HG03442 (cell line): ENCODE data around the gene GLI1.
"Not testable (repeated sequence)": the region's sequence is repeated elsewhere in the genome, so short reads cannot be mapped to it uniquely, and the experiment has no call there.

Experiments used
- ATAC-seq: cut with Tn5 transposase; IDR thresholded peaks from one replicate; pipeline ENCODE4 v1.9.1; 2021; ENCODE audit warnings: mild to moderate bottlenecking, moderate library complexity; ENCODE audit not compliant: unreplicated experiment

GLI1 gene

DNA sequence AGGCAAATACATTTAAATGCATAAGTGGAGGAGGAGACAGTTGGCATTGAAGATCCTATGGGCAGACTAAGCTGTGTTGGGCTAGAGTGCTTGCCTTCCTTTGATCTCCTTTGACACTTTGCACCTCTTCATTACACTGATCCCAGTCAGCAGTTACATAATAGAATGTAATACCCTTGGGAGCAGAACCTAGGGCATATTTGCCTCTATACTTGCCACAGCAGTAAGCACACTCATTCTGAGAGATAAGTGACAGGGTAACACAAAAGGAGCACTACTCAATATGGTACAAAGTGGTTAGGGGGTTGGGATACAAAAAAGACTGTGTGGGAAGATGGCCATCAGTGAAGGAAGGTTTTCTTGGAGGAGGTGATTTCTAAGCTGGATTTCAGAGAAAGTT is 37.2 kb downstream of the GLI1 start:
- peak; percentile 55 for ATAC-seq

DNA sequence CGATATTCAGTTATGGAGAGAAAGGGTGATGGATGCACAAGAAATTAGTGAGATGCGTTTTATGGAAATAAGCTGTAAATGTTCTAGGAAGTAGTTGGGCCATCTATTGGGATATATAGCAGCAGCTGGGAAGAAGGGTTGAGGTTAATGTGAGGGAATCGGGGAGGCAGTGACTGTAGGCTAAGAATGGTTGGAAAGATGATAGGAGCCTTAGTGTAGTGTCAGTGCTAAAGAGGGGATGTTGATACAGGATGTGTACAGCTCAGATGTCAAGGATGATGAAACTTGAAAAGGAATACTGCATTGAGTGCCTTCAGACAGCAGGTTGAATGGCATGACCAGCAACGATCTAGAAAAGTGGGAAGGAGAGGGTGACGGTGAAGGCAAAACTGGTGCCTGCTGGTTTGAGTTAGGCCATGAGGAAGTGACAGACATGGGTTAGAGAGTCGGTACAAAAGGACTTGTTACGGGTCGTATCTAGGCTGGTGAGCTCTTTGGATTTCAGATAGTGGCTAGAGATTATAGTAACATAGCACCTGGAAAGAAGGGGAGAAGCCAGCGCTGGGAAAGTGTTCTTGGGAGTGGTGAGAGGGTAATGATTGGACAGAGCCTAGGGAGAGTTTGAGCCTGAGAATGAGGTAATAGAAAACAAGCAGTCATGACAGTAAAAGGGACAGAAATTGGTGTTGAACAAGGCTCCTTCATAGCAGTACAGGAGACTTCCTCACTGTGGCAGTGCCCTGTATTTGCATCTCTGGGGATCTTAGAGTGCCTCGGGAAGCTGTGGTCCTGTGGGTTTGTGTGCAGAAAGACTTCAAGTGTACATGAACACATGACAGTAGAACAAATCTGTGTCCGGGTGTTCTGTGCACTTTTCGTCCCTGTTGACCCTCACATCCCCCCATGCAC is 37.9 kb downstream of the GLI1 start:
- no peak for ATAC-seq

DNA sequence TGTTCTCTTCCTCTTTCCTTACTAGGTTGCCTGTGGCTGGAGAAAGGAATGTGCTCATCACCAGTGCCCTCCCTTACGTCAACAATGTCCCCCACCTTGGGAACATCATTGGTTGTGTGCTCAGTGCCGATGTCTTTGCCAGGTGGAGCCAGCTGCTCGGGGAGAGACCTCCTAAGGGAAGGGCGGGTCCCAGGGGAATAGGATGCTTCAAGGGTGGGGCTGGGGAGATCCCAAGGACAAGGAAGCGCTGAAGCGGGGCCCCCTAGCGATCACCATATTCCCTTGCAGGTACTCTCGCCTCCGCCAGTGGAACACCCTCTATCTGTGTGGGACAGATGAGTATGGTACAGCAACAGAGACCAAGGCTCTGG is 38.5 kb downstream of the GLI1 start:
- ATAC-seq, result no peak

DNA sequence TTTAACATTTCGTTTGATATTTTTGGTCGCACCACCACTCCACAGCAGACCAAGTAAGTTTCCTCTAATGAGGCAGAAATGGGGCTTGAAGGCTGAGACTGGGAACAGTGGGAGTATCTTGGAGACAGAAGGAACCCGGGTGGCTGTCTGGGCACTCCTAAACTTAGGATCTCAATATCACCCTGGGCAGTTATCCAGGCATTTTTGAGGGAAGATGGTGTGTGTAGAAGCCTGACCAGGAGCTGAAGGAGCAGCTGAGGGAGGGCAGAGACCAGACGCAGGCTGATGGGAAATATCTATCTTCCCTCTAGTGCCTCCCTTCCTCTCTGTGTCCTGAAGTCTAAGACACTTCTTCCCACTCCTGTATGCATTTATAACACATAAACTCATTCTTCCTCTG is 39.0 kb downstream of the GLI1 start:
- ATAC-seq, result no peak

DNA sequence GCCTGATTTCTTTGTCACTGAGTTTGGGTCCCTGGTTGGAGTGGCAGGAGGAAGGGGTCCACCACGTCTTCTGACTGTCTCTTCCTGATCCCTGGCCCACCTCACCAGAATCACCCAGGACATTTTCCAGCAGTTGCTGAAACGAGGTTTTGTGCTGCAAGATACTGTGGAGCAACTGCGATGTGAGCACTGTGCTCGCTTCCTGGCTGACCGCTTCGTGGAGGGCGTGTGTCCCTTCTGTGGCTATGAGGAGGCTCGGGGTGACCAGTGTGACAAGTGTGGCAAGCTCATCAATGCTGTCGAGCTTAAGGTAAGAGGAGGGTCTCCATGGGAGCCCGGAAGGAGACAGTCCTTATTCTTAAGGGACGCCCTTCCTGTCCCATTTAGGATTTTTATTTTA is 40.6 kb downstream of the GLI1 start:
- no peak for ATAC-seq

DNA sequence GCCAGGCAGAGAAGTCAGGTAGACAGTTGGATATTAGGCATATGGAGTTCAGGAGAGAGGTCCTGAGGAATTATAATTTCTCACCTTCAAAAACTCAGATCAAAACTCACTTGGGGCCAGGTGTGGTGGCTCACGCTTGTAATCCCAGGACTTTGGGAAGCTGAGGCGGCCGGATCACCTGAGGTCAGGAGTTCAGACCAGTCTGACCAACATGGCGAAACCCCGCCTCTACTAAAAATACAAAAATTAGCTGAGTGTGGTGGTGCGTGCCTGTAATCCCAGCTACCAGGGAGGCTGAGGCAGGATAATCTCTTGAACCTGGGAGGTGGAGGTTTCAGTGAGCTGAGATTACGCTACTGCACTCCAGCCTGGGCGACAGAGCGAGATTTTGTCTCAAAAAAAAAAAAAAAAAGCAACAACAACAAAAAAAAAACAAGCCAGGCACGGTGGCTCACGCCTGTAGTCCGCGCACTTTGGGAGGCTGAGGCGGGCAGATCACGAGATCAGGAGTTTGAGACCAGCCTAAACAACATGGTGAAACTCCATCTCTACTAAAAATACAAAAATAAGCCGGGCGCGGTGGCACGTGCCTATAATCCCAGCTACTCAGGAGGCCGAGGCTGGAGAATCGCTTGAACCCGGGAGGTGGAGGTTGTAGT is 42.9 kb downstream of the GLI1 start:
- ATAC-seq, result not testable (repeated sequence)

DNA sequence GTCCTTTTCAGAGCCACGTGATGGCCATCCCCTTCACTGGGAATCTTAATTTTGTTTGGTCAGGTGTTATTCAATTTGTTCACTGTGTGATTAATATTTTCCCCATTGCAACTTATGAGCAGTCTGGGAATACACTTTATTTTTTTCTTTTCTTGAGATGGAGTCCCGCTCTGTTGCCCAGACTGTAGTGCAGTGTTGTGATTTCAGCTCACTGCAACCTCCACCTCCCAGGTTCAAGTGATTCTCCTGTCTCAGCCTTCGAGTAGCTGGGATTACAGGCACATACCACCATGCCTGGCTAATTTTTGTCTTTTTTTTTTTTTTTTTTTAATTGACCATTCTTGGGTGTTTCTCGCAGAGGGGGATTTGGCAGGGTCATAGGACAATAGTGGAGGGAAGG is 47.0 kb downstream of the GLI1 start:
- ATAC-seq, result not testable (repeated sequence)

DNA sequence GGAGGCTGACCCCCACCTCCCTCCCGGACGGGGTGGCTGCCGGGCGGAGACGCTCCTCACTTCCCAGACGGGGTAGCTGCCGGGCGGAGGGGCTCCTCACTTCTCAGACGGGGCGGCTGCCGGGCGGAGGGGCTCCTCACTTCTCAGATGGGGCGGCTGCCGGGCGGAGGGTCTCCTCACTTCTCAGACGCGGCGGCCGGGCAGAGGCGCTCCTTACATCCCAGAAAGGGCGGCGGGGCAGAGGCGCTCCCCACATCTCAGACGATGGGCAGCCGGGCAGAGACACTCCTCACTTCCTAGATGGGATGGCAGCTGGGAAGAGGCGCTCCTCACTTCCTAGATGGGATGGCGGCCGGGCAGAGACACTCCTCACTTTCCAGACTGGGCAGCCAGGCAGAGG is 48.2 kb downstream of the GLI1 start:
- ATAC-seq, result not testable (repeated sequence)

DNA sequence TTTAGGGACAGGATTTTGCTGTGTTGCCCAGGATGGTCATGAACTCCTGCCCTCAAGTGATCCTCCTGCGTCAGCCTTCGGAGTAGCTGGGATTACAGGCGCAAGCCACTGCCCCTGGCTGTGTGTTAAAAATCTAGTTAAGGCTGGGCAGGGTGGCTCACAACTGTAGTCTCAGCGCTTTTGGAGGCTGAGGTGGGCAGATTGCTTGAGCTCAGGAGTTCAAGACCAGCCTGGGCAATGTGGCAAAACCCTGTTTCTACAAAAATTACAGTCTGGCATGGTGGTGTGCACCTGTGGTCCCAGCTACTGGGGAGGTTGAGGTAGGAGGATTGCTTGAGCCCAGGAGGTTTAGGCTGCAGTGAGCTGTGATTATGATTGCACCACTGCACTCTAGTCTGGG is 51.6 kb downstream of the GLI1 start:
- ATAC-seq, result no peak

DNA sequence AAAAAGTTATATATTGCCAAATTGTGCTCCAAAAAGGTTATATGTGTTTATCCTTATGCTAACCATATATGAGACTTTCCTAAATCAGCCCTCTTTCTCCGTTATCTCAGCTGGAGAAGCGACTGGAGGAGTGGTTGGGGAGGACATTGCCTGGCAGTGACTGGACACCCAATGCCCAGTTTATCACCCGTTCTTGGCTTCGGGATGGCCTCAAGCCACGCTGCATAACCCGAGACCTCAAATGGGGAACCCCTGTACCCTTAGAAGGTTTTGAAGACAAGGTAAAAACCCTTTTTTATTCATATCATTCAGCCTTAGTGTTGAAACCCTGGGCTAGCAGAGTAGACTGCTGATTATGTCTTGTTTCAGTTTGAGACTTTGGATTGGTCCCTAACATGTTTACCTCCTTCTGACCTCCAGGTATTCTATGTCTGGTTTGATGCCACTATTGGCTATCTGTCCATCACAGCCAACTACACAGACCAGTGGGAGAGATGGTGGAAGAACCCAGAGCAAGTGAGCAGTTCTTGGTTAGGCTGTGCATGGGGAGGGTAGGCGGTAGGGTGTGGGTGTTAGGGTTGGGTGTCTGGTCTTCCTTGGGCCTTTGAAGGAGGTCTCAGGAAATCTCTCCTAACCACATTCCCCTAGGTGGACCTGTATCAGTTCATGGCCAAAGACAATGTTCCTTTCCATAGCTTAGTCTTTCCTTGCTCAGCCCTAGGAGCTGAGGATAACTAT is 52.2 kb downstream of the GLI1 start:
- ATAC-seq, result no peak

DNA sequence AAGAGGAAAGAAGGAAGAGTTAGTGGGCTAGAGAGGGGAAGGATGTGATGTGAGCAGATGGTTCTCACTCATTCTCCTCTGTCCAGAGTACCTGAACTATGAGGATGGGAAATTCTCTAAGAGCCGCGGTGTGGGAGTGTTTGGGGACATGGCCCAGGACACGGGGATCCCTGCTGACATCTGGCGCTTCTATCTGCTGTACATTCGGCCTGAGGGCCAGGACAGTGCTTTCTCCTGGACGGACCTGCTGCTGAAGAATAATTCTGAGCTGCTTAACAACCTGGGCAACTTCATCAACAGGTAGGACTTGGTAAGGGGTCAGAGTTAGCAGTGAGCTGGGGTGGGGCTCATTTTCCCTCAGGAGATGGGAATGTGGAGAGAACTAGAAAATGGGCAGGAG is 53.1 kb downstream of the GLI1 start:
- ATAC-seq, result no peak

DNA sequence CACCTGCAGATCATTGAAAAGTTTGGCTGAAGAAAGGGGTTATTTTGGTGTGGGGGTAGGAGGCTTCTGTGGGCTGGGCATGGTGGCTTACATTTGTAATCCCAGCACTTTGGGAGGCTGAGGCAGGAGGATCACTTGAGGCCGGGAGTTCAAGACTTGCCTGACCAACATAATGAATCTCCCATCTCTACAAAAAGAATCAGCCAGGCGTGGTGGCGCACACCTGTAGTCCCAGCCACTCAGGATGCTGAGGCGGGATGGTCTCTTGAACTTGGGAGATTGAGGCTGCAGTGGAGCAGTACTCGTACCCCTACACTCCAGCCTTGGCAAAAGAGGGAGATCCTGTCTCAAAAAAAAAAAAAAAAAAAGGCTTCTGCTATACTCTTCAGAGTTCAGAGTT is 53.7 kb downstream of the GLI1 start:
- ATAC-seq, result no peak

DNA sequence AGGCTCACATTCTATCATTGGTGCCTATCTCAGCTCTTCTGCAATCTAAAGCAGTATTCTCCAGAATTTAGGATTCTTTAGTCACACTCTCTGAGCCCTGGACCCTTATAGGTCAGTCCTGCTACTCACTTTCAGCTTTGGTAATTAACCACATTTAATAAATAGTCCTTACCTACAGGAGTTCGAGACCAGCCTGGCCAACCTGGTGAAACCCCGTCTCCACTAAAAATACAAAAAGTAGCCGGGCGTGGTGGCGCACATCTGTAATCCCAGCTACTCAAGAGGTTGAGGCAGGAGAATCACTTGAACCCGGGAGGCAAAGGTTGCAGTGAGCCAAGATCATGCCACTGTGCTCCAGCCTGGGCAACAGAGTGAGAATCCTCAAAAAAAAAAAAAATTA is 54.1 kb downstream of the GLI1 start:
- ATAC-seq, result not testable (repeated sequence)

DNA sequence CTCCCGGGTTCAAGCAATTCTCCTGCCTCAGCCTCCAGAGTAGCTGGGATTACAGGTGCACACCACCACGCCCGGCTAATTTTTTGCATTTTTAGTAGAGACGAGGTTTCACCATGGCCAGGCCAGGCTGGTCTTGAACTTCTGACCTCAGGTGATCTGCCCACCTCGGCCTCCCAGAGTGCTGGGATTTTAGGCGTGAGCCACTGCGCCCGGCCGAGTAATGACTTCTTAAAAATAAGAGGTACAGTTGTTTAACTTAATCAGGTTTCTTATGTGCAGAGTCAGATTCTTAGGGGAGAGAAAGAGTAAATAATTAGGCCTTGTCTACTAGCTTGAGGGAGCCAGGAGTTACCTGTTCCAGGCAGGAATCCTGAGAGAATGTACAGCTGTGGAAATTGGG is 54.7 kb downstream of the GLI1 start:
- ATAC-seq, result not testable (repeated sequence)

DNA sequence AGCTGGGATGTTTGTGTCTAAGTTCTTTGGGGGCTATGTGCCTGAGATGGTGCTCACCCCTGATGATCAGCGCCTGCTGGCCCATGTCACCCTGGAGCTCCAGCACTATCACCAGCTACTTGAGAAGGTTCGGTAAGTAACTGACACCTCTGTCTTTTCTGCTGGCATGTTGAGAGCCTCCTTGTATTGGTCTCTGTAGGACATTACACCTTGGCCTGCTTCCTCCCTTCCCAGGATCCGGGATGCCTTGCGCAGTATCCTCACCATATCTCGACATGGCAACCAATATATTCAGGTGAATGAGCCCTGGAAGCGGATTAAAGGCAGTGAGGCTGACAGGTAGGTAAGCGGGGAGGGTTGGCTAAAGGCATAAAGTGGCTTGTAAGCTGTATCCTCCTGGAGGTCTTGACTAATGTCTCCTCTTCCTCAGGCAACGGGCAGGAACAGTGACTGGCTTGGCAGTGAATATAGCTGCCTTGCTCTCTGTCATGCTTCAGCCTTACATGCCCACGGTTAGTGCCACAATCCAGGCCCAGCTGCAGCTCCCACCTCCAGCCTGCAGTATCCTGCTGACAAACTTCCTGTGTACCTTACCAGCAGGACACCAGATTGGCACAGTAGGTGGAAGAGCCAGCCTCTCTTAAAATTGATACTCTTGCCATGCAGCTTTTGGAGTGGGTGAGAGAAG is 55.3 kb downstream of the GLI1 start:
- no peak for ATAC-seq

DNA sequence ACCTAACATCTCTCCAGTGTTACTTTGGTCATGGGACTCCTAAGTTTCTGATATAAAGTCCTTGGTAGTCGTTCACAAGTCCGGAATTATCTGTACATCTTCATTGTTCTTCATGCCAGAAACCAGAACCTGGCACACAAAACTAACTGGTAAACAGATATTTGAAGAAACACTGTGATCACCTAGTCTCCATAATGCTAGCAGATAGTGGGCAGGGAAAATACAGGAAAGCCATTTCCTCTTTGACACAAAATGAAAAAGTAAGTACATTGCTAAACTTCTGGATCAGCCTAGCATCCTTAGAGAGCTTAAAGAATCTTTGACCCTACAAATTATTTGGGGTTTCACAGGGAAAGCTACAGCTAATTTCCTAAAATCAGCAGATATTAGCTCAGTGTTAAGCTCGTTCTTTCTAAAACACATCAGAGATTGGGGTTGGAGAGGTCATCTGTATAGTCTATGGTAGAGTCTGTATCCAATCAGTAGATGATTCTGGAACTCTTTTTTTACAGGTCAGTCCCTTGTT is 55.9 kb downstream of the GLI1 start:
- ATAC-seq, result no peak

DNA sequence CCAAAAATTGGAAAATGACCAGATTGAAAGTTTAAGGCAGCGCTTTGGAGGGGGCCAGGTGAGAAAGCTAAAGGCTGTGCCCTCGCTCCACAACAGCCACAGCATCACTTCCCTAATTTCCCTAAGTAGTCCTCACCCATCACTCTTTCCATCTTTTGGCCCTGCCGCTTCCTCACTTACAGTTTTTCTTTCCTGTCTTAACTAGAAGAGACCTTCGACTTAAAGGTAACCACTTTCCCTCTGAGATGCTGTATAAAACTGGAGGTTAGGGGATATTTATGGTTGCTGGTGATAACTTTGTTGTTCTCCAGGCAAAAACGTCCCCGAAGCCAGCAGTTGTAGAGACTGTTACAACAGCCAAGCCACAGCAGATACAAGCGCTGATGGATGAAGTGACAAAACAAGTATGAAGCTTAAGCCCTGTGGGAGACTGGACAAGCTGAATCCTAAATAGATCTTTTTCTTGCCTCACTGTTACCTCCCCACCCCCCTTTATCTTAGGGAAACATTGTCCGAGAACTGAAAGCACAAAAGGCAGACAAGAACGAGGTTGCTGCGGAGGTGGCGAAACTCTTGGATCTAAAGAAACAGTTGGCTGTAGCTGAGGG is 56.5 kb downstream of the GLI1 start:
- no peak for ATAC-seq

DNA sequence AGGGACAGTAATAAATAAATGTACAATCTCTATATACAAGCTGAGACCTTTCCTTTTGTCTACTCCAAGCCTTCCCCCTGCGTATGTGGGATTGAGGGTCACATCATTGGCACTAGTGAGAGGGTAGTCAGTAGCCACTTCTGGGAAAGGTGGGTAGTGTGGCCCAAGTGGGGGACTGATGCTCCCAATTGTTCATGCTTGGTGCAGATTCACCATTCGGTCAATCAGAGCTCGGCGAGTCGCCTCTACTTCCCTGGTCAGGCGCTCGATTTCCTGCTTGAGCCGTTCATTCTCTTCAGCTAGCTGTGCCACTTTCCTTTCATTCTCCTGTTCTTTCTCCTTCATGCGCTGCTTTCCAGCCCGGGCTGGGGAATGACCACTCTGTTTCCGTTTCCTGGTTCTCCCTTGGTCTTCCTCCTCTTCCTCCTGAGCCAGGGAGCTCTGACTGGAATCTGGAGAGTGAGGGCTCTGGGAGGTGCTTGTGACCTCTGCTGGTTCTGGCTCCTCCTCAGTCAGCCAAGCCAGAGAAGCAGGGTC is 57.1 kb downstream of the GLI1 start:
- ATAC-seq, result no peak

DNA sequence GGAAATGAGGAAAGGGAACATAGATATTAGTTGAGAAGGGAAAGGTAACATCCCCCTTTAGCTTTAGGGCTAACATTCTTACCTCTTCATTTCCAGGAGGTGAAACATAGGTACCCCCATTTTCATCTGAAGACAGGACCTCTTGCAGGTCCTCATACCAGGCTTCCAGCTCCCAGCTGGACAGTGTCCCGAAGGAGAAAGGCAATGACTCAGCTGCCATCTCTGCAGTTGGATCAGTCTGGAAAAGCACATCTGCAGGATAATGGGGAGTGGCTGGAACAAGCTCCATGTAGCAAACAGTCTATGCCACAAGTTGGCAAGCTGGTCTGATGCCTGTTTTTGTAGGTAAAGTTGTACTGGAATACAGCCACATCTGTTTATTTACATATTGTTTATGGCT is 57.6 kb downstream of the GLI1 start:
- no peak for ATAC-seq

DNA sequence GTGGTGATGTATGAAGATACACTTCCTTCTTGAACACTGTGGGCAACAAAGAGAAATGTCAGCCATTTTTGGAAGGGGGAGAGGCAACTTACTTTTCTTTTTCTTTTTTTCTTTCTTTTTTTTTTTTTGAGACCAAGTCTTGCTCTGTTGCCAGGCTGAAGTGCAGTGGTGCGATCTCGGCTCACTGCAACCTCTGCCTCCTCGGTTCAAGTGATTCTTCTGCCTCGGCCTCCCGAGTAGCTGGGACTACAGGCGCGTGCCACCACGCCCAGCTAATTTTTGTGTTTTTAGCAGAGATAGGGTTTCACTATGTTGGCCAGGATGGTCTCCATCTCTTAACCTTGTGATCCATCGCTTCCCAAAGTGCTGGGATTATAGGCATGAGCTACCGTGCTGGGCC is 58.1 kb downstream of the GLI1 start:
- ATAC-seq, result not testable (repeated sequence)
